ENCODE results near the gene SRMS.

DNA sequence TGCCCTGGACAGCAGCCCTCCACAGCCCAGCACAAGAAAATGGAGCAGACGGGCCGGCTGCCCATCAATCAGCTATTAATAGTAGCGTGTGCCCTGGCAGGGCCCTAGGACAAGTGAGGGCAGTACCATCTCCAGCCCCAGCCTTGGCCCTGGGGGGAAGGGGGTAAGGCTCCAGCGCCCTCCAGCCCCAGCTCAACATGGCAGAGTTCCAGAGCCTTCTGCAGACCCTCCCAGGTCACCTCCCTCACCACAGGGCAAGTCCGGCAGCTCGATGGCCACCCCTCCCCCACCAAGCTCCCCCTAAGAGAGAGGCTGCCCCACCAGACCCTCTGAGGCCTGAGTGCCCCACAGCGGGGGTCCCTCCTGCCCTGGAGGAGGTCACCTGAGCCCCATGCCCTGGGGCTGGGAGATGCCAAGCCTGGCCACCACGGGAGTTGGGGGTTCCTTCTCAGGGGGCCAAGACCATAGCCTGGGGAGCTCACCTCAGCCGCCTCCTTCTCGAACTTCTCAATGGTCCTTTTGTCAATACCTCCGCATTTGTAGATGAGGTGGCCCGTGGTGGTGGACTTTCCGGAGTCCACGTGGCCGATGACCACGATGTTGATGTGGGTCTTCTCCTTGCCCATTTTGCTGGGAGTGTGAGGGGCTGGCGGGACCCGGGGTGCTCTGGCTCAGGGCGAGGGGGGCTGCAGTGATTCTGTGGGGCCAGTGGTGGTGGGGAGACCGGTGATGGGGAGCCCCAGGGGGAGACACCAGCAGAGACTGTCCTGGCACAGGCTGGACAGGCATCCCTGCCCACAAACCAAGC, 50.2 kb downstream of the SRMS start:
- TF ChIP-seq, protein P1, sequence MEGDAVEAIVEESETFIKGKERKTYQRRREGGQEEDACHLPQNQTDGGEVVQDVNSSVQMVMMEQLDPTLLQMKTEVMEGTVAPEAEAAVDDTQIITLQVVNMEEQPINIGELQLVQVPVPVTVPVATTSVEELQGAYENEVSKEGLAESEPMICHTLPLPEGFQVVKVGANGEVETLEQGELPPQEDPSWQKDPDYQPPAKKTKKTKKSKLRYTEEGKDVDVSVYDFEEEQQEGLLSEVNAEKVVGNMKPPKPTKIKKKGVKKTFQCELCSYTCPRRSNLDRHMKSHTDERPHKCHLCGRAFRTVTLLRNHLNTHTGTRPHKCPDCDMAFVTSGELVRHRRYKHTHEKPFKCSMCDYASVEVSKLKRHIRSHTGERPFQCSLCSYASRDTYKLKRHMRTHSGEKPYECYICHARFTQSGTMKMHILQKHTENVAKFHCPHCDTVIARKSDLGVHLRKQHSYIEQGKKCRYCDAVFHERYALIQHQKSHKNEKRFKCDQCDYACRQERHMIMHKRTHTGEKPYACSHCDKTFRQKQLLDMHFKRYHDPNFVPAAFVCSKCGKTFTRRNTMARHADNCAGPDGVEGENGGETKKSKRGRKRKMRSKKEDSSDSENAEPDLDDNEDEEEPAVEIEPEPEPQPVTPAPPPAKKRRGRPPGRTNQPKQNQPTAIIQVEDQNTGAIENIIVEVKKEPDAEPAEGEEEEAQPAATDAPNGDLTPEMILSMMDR (conservative IDR thresholded peaks at IDR 0.05 in 1 of 2, IDR thresholded peaks at IDR 0.05 in 1 of 2; ENCODE audit: low read depth in 1 of 2, low read length in 2 of 2), result no peak
- TF ChIP-seq EZH2 (IDR thresholded peaks at IDR 0.05; ENCODE audit: low read length, missing control alignments), result no peak
